DND-41 (cell line): ENCODE measurements around the gene RAB7A.

Source experiments
- ATAC-seq: fragments of 200-7000 bp; cut with Tn5 transposase; 3 replicates; pipeline ENCODE4 v1.9.1; 2021; ENCODE audit warnings: low read depth; ENCODE audit not compliant: insufficient read depth
- DNase-seq: peaks from one replicate; pipeline ENCODE4 v3.0.0-alpha.2; 2020
- H2AFZ ChIP-seq: 2 replicates; pipeline ENCODE4 v1.6.0; 2012; ENCODE audit warnings: low read depth, low read length
- H3K27ac ChIP-seq: 2 replicates; pipeline ENCODE4 v1.5.1; 2012; ENCODE audit warnings: low read length, inconsistent platforms
- H3K27me3 ChIP-seq: fragments of 200-600 bp; sonication (generic); 2 replicates; pipeline ENCODE4 v1.6.0; 2012; ENCODE audit warnings: low read length, mild to moderate bottlenecking, inconsistent platforms; ENCODE audit not compliant: insufficient read depth, poor library complexity
- H3K36me3 ChIP-seq: 2 replicates; pipeline ENCODE4 v1.5.1; 2012; ENCODE audit warnings: low read length, inconsistent platforms; ENCODE audit not compliant: insufficient read depth
- H3K4me1 ChIP-seq: 2 replicates; pipeline ENCODE4 v1.5.1; 2012; ENCODE audit warnings: mild to moderate bottlenecking, low read length; ENCODE audit not compliant: insufficient read depth
- H3K4me2 ChIP-seq: 2 replicates; pipeline ENCODE4 v1.6.0; 2012; ENCODE audit warnings: mild to moderate bottlenecking, moderate library complexity, low read length, inconsistent platforms; ENCODE audit not compliant: insufficient read depth
- H3K4me3 ChIP-seq, 2 experiments: fragments of 200-600 bp in 1 of 2; shearing (Covaris generic) in 1 of 2; 2 replicates each; pipeline ENCODE4 v1.5.1; 2012 to 2016; ENCODE audit warnings: inconsistent platforms in 2 of 2, low read length in 2 of 2, mild to moderate bottlenecking in 2 of 2, low read depth in 1 of 2, moderate library complexity in 1 of 2
- H3K79me2 ChIP-seq: 2 replicates; pipeline ENCODE4 v1.6.0; 2012; ENCODE audit warnings: low read length, inconsistent platforms; ENCODE audit not compliant: insufficient read depth
- H3K9ac ChIP-seq: 2 replicates; pipeline ENCODE4 v1.6.0; 2012; ENCODE audit warnings: low read depth, mild to moderate bottlenecking, inconsistent platforms, low read length, moderate library complexity
- H3K9me3 ChIP-seq: 2 replicates; pipeline ENCODE4 v1.5.1; 2012; ENCODE audit warnings: low read length, moderate library complexity, mild to moderate bottlenecking, inconsistent platforms; ENCODE audit not compliant: insufficient read depth, severe bottlenecking
- H4K20me1 ChIP-seq: 2 replicates; pipeline ENCODE4 v1.6.0; 2012; ENCODE audit warnings: low read length; ENCODE audit not compliant: insufficient read depth
- EZH2 ChIP-seq: IDR thresholded peaks from 3 replicates; pipeline ENCODE4 v1.6.1; 2012; ENCODE audit warnings: borderline replicate concordance, low read depth, mild to moderate bottlenecking, moderate library complexity, low read length, inconsistent platforms; ENCODE audit not compliant: severe bottlenecking
- TF ChIP-seq, protein P1 (sequence below): IDR thresholded peaks from 2 replicates; pipeline ENCODE4 v1.5.1; 2012; ENCODE audit warnings: borderline replicate concordance, low read length, moderate library complexity, mild to moderate bottlenecking; ENCODE audit not compliant: poor library complexity, severe bottlenecking; ENCODE audit errors: extremely low read depth

RAB7A gene

DNA sequence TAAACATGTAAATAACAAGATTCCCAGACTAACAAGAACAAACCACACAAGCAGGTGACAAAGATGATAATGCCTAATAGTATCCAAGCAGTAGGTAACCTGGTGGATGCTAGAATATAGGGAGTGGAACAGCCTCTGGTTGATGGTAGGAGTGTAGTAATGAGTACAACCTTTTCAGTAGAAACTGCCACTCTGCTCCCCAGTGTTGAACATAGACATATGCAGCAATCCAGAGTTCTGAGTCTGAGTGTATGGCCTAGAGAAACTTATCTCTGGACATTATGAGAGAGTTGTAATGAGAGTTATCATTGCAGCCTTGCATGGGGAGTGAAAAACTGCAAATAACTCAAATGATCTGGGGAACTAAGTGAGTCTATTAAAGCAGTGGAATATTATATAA is 77.3 kb downstream of the RAB7A start:
- ATAC-seq, result no peak
- DNase-seq, result no peak
- no peak for TF ChIP-seq EZH2
- TF ChIP-seq, protein P1, sequence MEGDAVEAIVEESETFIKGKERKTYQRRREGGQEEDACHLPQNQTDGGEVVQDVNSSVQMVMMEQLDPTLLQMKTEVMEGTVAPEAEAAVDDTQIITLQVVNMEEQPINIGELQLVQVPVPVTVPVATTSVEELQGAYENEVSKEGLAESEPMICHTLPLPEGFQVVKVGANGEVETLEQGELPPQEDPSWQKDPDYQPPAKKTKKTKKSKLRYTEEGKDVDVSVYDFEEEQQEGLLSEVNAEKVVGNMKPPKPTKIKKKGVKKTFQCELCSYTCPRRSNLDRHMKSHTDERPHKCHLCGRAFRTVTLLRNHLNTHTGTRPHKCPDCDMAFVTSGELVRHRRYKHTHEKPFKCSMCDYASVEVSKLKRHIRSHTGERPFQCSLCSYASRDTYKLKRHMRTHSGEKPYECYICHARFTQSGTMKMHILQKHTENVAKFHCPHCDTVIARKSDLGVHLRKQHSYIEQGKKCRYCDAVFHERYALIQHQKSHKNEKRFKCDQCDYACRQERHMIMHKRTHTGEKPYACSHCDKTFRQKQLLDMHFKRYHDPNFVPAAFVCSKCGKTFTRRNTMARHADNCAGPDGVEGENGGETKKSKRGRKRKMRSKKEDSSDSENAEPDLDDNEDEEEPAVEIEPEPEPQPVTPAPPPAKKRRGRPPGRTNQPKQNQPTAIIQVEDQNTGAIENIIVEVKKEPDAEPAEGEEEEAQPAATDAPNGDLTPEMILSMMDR, result no peak
- peaks cover 62% of the 10 kb centered on the region for H3K36me3 ChIP-seq
- H3K9ac ChIP-seq, result peak overlapping the region; percentile 24
- H4K20me1 ChIP-seq, result peaks cover 26% of the 10 kb centered on the region; the same call in 1 of the 2 replicates
- no peak overlapping the region for H2AFZ ChIP-seq
- H3K27me3 ChIP-seq, result no peaks in the 10 kb centered on the region
- peak overlapping the region in 1 of 2 experiments; percentile 31; a peak in 2 of 4 replicates for H3K4me3 ChIP-seq
- H3K79me2 ChIP-seq, result peaks cover 45% of the 10 kb centered on the region
- peak overlapping the region; percentile 55 for H3K27ac ChIP-seq
- H3K4me1 ChIP-seq, result peaks cover 37% of the 10 kb centered on the region
- no peaks in the 10 kb centered on the region for H3K9me3 ChIP-seq
- H3K4me2 ChIP-seq, result peak overlapping the region; percentile 60

DNA sequence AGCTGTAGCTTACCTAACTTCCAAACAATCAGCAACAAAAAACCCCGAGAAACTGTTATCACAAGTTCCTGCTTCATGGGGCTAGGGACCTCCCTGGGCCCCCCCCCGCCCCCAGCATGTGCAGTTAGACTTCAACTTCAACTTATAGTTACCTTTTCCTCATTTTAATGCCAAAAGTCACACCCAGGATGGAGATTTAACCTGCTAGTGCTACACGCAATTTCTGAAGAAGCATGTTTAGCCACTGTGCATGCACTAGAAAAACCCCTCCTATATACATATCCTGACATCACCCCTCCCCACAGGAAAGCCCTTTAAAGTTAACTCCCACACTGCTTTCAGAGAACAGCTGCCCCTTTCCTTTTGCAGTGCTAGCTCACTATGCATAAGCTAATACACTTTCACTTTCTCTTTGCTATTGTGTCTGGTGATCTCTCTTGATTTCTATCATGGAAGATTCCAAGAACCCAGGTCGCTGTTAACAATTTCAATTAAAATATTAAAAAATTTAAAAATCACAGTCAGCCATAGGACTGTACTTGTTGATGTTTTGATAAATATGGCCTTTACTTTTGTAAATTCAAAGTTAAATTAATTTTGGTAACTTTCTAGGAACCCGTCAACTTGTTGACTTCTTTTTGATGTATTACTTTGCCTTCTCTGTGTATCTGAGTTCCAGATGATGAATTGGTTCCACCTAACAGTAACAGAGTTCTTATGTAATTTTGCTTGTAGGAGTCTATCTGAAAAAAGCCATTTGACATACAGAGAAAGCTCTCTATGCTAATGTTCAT is 78.2 kb downstream of the RAB7A start:
- H3K27me3 ChIP-seq, result no peaks in the 10 kb centered on the region

DNA sequence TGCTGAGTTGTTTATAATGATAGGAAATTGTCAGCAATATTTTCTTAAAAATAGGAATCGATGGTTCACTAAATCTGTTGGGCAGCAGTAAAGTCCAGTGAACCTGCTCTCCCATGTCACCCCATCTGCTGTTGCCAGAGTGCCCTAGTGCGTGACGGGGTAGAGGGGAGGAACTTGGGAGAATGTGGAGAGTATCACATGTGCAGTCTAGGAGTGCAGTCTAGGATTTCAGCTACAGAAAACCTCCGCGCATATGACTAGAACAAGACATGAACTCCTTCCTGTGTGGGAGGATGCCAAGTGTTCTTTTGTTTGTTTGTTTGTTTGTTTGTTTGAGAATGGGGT is 78.8 kb downstream of the RAB7A start:
- peaks cover 45% of the 10 kb centered on the region for H3K79me2 ChIP-seq
- H3K36me3 ChIP-seq, result peaks cover 62% of the 10 kb centered on the region
- H3K9ac ChIP-seq, result 0 out of 2 replicates have a peak overlapping the region, but pooled peaks have one; percentile 2
- H3K4me3 ChIP-seq, result peak overlapping the region in 1 of 2 experiments; percentile 29; a peak in 1 of 4 replicates
- peak overlapping the region; percentile 28 for H3K27ac ChIP-seq
- H3K27me3 ChIP-seq, result no peaks in the 10 kb centered on the region
- ATAC-seq (no peak), DNase-seq (no peak)
- H4K20me1 ChIP-seq, result peaks cover 29% of the 10 kb centered on the region; the same call in 1 of the 2 replicates
- TF ChIP-seq EZH2, result no peak
- TF ChIP-seq, protein P1, result no peak
- peak overlapping the region; percentile 60 for H3K4me2 ChIP-seq
- no peak overlapping the region for H2AFZ ChIP-seq
- peaks cover 37% of the 10 kb centered on the region for H3K4me1 ChIP-seq
- H3K9me3 ChIP-seq, result no peaks in the 10 kb centered on the region

More for the DNA sequence above, 78.2 kb downstream of the RAB7A start:
- peak overlapping the region in 1 of 2 experiments; percentile 31; a peak in 2 of 4 replicates for H3K4me3 ChIP-seq
- peak overlapping the region; percentile 24 for H3K9ac ChIP-seq
- no peak overlapping the region for H2AFZ ChIP-seq
- H4K20me1 ChIP-seq, result peaks cover 29% of the 10 kb centered on the region; the same call in 1 of the 2 replicates
- peak overlapping the region; percentile 60 for H3K4me2 ChIP-seq
- no peaks in the 10 kb centered on the region for H3K9me3 ChIP-seq
- H3K79me2 ChIP-seq, result peaks cover 50% of the 10 kb centered on the region
- TF ChIP-seq, protein P1, result no peak
- TF ChIP-seq EZH2, result no peak
- peaks cover 62% of the 10 kb centered on the region for H3K36me3 ChIP-seq
- peaks cover 37% of the 10 kb centered on the region for H3K4me1 ChIP-seq
- peak overlapping the region; percentile 55 for H3K27ac ChIP-seq
- ATAC-seq (peak; percentile 100), DNase-seq (peak; percentile 81)
